Measurements from ENCODE around the gene SECISBP2.

DNA sequence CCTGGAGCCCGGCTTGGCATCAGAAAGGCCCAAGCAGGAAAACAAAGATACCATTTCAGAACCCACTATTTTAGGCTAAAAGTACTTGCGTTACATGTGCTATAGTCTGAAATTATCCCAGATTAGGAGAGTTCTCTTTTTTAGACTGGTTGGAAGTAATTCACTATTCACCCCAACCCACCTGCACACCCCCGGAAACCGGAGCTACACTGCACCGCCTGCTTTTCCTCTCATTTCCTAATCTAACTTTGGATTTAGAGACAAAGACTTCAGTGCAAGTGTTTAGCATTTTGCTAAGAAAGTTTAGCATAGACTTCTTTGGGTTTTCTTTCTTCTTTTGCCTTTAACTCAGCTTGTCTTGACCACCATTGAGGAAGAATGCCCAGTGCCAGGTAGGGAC lies 79.2 kb downstream of the SECISBP2 start:
- no peak for TF ChIP-seq ZNF546 (CRISPR knock-in tag; conservative IDR thresholded peaks at IDR 0.05)
- no peak for TF ChIP-seq EP300 (IDR thresholded peaks at IDR 0.05; ENCODE audit: low read depth in 2 of 2, low read length in 2 of 2)
- no peak for TF ChIP-seq EP300 (CRISPR knock-in tag; IDR thresholded peaks at IDR 0.05; ENCODE audit: borderline replicate concordance)
- TF ChIP-seq, protein P1, sequence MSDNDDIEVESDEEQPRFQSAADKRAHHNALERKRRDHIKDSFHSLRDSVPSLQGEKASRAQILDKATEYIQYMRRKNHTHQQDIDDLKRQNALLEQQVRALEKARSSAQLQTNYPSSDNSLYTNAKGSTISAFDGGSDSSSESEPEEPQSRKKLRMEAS (IDR thresholded peaks at IDR 0.05): no peak
- TF ChIP-seq, protein P2, sequence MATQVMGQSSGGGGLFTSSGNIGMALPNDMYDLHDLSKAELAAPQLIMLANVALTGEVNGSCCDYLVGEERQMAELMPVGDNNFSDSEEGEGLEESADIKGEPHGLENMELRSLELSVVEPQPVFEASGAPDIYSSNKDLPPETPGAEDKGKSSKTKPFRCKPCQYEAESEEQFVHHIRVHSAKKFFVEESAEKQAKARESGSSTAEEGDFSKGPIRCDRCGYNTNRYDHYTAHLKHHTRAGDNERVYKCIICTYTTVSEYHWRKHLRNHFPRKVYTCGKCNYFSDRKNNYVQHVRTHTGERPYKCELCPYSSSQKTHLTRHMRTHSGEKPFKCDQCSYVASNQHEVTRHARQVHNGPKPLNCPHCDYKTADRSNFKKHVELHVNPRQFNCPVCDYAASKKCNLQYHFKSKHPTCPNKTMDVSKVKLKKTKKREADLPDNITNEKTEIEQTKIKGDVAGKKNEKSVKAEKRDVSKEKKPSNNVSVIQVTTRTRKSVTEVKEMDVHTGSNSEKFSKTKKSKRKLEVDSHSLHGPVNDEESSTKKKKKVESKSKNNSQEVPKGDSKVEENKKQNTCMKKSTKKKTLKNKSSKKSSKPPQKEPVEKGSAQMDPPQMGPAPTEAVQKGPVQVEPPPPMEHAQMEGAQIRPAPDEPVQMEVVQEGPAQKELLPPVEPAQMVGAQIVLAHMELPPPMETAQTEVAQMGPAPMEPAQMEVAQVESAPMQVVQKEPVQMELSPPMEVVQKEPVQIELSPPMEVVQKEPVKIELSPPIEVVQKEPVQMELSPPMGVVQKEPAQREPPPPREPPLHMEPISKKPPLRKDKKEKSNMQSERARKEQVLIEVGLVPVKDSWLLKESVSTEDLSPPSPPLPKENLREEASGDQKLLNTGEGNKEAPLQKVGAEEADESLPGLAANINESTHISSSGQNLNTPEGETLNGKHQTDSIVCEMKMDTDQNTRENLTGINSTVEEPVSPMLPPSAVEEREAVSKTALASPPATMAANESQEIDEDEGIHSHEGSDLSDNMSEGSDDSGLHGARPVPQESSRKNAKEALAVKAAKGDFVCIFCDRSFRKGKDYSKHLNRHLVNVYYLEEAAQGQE (IDR thresholded peaks at IDR 0.05; ENCODE audit: borderline replicate concordance in 1 of 2, low read depth in 1 of 2, low read length in 2 of 2): no peak
- no peak for TF ChIP-seq CTCF (CRISPR knock-in tag; IDR thresholded peaks at IDR 0.05)
- TF ChIP-seq RAD21 (CRISPR knock-in tag; IDR thresholded peaks at IDR 0.05): no peak
- TF ChIP-seq, protein P3, sequence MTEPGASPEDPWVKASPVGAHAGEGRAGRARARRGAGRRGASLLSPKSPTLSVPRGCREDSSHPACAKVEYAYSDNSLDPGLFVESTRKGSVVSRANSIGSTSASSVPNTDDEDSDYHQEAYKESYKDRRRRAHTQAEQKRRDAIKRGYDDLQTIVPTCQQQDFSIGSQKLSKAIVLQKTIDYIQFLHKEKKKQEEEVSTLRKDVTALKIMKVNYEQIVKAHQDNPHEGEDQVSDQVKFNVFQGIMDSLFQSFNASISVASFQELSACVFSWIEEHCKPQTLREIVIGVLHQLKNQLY (CRISPR knock-in tag; IDR thresholded peaks at IDR 0.05): no peak
- no peak for TF ChIP-seq SRSF4 (IDR thresholded peaks at IDR 0.05; ENCODE audit: low read depth, low read length, poor library complexity, severe bottlenecking)
- no peak for TF ChIP-seq BHLHE40 (IDR thresholded peaks at IDR 0.05; ENCODE audit: low read length)
- no peak for TF ChIP-seq ZNF567 (CRISPR knock-in tag; IDR thresholded peaks at IDR 0.05; ENCODE audit: borderline replicate concordance)
